HG03095 (cell line): ENCODE results near the gene MEF2A.

ENCODE experiments used
- ATAC-seq: cut with Tn5 transposase; IDR thresholded peaks from one replicate; pipeline ENCODE4 v1.9.1; 2021; ENCODE audit warnings: moderate library complexity; ENCODE audit not compliant: unreplicated experiment

Gene MEF2A

DNA sequence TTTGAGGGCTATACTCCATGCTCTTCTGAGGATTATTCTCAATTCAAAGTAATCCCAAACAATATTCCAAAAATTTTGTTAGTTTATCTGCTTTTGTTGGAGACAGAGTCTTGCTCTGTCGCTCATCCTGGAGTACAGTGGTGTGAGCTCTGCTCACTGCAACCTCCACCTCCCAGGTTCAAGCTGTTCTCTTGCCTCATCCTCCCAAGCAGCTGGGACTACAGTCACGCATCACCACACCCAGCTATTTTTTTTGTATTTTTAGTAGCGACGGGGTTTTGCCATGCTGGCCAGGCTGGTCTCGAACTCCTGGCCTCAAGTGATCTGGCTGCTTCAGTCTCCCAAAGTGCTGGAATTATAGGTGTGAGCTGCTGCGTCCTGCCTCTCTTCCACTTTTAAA is 39.1 kb downstream of the MEF2A start:
- ATAC-seq: no peak

DNA sequence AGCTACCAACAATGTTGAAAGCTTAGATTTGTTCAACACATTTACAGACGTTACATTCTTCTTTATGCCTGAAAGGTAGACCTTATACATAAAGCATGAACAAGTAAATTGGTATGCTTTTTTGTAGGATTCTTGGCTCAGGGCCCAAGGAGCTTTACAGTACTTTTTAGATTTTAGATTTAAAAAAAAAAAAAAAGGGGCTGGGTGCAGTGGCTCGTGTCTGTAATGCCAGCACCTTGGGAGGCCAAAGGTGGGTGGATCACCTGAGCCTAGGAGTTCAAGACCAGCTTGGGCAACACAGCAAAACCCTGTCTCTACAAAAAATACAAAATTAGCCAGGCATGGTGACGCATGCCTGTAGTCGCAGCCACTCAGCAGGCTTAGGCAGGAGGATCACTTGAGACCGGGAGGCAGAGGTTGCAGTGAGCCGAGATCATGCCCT is 39.7 kb downstream of the MEF2A start:
- ATAC-seq: no peak

DNA sequence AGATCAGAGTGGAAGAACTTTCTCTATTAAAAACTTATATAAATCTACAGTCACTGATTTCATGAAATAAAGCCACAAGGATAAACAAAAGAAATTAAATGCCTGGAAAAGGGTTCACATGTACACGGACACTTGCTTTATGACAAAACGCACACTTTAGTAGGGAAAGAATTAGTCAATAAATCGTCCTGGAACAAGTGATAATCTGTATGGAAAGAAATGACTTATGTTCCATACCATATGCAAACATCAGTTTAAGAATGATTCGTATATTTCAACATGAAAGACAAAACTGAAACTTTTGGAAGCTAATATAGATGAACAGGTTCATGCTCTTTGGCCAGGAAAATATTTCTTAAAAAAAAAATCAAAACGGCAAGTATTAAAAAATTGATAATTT is 40.2 kb downstream of the MEF2A start:
- ATAC-seq: no peak

DNA sequence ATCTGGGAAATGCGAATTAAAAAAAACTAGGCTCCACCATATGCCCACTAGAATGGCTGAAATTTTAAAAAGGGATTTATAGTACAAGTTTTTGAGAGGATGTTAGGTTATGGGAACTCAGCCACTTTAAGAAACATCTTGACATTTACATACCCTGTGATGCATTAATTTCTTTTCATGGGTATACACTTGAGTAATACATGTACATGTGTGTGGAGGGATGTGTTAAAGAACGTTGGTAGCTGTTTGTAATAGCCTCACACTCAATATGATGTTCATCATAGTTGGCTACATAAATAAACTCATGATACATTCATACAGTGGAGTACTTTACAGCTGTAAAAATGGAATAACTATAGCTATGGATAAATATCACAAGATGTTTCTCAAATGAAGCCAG is 40.9 kb downstream of the MEF2A start:
- no peak for ATAC-seq

DNA sequence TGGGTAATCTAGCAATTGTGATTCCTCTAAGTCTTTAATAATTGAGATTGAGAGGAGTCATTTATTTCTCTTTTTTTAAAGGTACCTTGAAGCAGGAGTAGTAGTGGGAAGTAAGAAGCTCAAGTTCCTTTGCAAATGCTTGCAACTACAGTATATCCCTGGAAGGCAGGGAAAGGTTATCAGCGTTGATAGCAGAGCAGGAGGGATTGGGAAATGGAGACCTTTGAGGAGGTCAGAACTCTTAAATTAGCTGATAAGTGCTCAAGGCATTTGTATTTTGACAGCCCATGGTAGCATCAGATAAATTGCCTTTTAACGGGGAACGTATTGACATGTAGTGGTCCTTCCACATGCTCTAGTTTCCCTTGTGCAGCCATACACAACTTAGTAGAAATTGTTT is 47.7 kb downstream of the MEF2A start:
- no peak for ATAC-seq

DNA sequence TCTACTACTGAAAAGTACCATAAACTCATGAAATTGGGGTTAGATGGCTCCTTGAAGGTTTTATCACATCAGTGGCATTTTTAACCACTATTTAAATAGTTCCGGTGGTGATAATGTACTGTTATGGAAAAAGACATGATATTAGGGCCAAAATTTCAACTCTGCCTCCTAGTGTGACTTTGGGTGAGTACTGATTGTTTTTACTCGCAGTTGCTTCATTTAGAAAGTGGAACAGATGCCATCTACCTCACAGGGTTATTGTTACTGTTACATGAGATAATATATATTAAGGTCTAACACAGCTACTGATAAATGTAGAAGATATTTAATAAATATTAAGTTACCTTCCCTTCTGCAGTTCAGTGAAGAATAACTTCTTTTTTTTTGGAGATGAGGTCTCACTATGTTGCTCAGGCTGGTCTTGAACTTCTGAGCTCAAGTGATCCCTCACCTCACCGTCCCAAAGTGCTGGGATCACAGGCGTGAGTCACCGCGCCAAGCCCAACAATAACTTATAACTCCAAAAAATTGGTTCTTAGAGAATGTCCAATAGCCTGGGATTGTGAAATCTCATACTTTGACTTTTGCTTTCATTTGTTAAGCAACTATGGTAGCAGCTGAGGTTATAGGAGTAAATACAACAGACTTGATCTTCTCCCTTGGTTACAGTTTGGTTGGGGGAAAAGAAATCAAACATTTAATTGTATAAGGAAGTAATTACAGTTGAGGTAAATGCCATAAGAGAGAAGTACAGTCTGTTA is 48.3 kb downstream of the MEF2A start:
- no peak for ATAC-seq

DNA sequence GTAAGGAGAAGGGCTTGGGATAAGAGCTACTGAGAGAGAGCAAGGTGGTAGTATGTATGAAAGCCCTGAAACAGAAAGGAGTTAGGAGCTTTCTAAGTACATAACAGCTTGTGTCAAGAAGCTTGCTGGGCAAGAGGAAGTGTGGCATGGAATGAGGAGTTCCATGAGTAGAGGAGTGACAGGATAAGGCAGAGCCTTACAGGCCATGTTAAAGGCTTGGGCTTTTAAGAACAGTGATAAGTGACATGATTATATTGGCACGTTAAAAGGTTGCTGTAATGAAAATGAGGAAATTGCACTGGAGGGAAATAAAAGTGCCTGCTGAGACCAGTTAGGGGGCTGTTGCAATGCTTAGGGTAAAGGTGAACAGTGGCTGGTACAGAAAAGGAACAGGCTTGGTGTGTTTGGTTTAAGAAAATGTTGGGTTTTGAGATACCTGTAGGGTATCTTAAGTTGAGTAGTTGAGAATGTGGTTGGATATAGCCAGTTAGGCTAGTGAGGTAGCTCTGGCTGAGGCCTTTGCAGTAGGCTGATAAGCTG is 49.0 kb downstream of the MEF2A start:
- ATAC-seq: no peak

DNA sequence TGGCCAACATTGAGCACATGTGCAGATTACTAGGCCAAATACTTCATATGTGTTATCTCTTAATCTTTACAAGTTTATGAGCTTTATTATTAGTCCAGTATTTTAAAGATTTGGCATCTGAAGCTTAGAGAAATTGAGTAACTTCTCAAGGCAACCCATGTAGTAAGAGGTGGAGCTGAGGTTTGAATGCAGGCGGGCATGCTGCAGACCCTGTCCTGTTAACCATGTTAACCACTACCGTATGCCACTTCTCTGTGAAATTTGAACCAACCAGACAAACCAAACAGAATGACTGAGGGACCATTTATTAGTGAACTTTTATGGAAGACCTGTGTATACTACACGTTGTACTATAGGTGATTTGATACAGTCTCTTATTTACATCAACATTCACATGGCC is 49.7 kb downstream of the MEF2A start:
- ATAC-seq: no peak

DNA sequence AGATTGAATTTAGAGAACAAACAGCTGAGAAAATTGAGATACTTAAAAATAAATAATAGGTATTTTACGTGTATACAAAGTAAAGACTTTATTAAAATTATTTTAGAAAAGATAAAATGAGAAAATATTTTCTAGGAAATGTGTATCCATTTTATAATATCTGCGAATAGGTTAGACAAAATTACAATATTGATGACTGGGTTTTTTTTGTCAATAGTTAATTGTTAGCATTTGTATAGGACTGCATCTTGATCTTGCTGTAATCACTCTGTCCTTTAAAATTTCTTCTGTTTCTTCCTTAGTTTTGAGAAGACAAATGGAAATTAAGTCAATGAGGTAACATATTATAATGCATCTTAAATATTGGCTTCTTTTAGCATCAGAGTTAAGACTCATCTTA is 50.3 kb downstream of the MEF2A start:
- no peak for ATAC-seq

DNA sequence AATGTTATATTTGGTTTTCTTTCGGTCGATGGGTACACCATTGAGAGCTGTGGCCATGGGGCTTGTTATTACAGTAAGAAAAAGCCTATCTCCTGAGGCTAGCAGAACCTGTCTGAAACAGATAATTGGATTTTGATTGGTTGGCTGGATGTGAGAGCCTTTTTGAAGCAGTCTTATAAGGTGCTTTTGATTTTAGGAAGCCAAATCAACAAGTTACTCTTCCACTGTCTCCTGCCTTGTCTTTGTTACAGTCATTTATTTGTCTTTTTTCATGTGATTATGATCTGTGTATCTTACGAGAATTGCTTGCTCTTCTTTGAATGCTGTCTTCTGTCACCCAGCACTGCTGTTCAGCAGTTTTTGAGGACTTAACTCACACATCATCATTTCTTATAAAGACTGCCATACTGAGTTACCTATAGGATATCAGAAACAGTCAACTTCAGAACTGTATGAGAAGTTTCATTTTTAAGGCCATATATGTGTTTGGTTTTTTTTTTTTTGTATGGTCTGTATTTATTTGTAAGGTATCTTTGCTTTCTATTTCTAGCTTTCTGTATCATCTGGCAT is 51.1 kb downstream of the MEF2A start:
- ATAC-seq: no peak

DNA sequence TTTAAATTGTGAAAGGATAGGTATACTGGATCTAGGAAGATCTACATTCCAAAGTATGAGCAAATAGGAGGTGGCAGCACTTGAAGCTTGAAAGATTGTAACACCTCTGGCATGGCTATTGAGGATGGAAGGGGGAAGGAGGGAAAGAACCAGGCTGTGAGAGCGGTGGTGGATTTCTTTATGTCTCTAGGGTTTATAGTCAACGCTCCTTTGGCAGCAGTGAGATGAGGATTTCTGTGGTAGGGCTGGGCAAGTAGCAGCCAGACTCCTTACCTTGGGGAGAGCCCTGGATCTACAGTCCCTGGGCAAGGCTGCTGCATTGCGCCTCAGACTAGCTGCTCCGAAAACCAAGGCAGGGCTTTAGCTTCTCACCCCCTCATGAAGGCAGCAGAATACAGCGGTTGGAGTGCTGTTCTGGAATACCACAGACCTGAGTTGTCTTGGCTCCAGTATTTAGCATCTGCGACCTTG is 53.2 kb downstream of the MEF2A start:
- no peak for ATAC-seq

DNA sequence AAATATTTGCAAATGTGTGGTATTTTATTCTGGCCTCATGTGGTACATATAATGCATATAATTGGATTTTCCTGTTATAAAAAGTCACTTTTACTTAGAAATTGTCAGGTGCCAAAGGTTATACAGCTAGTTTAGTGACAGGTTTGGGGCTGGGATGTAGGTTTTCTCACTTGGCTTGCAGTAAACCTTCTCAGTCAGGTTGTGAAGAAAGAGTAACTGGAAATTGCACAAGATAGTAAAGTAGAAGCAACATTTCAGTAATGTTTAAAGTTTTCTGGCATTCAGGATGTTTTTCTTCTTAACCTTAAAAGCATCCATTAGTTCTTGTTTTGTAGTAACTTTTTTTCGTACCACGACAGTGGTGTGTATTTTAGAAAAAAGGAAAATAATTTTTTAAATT is 53.9 kb downstream of the MEF2A start:
- ATAC-seq: no peak

DNA sequence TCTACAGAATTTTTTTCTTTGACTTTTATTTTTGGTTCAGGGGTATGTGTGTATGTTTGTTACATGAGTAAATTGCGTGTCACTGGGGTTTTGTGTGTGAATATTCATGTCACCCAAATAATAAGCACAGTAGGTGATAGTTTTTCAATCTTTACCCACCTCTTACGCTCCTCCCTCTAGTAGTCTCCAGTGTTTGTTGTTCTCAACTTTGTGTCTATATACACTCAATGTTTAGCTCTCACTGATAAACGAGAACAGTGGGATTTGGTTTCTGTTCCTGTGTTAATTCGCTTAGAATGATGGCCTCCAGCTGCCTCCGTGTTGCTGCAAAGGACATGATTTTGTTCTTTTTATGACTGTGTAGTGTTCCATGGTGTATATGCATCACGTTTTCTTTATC is 54.4 kb downstream of the MEF2A start:
- ATAC-seq: no peak

DNA sequence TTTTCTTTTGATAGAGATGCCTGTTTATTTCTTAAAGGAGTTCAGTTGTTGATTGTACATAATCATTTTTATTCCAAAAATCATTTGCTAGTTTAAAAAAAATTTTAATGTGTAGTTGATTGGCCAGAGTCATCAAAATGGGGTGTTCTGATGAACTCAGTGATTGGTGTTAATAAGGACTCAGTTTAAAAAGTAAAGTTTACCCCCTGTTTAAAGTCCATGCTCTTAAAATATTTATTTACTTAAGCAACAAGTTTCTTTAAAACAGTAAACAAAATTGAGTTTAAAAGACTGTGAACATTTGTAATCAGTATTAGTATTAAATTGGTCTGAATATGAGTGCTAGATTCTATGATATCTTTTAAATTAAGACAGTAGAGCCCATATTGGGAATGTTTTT is 56.0 kb downstream of the MEF2A start:
- ATAC-seq: no peak

DNA sequence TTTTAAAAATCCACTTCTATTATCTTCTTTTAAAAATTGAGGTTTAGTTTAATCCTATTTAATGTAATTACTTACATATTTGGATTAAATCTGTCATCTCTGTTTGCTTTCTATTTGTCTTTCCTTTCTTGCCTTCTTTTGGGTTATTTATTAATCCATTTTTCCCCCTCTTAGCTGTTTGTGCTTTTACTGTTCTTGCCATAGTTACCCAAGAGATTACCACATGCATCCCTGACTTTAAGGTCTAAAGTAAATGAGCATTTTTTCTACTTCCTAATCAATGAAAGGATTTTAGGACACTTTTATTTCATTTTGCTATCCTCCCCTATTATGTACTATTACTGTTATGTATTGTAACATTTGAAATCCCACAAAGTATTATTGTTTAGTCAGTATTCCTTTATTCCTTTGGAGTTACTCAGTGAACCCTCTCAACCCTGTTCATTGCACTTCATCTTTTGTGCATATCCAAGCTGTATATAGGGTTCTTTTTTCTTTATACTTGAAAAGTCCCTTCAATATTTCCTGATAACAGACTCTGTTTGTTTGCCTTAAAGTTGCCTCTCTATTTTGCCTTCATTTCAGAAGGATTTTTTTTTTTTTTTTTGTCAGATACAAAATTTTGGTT is 62.7 kb downstream of the MEF2A start:
- no peak for ATAC-seq

DNA sequence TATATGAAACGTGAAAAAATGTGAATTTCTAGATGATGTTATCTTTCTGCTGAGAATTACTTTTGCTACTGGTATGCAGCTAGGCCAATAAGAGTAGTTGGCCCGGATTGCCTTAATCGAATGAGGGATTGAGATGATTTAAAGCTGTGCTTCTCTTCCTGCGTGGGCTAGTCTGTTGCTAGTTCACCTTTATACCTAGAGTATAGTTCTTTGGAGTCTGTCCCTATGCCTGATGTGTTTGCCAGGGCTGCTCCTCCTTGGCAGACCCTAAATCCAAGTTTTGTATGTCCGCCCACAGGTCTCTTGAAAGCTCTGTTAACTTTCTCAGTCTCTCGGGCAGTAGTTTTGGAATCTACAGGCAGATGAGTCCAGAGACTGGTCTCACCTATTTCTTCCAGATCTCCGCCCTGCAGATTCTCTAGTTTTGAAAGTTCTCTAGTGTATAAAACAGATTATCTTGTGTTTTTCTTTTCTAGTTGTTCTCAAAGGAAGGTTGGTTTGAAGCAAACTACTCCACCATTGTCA is 64.9 kb downstream of the MEF2A start:
- ATAC-seq: peak; percentile 28

DNA sequence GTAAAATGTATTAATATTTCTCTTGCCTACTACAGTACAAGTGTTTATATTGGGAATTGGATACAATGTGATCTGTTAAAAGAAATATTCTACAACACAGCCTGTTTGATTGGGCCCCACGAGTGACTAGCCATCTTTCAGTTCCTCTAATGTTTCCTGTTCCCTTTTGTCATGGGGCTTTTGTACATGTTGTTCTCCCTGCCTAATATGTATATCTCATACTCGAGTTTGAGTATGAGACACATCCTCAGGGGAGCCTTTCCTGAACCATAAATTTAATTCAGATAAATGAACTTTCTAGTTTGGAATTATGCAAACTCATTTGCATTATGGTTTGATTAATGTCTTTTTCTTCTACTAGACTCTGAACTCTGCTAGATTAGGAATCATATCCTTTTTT is 65.5 kb downstream of the MEF2A start:
- peak; percentile 90 for ATAC-seq

DNA sequence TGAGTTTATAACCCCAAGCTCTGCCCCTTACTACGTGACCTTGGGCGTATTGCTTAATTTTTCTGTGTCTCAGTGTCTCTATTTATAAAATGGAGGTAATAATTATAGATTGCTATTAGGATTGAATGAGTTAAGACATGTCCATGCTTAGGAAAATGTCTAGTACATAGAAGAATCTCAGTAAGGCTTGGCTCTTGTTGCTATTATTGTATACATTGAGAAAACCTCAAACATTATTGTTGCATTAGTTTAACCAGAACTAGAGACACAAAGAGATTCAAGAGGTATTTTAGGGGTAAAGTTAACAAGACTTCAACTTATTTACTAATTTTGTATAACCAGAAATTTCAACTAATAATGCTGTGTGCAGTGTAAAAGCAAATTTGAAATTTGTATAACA is 66.7 kb downstream of the MEF2A start:
- no peak for ATAC-seq

DNA sequence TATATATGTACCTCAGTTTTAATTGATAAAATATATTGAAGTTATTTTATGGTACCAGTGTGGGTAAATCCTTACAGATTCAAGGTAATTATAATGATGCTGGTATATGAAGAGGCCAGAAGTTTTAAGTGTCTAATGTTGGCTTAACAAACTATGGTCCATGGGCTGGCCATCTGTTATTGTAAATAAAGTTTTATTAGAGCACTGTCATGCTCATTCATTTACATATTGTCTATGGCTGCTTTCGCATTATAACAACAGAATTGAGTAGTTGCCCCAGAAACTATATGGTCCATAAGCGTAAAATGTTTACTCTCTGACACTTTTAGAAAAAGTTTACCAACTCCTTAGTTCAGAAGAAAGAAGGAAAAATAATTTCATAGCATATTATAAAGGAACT is 67.9 kb downstream of the MEF2A start:
- no peak for ATAC-seq

DNA sequence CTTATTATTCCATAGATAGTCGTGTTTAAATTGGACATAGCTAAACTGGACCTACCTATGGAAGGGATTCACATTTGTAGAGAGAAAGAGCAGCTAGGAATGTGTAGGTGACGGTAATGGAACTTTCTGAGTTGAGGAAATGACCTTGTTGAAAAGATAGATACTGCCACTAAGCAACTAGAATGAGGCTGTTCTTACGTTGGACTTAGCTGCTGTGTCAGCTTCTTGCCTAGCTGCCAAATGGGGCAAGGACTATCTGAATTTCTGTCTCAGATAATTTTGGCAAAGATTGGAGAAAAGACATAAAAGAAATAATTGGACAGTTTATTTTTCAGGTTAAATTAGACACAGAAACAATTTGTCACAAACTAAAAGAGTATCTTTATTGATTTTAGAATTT is 68.8 kb downstream of the MEF2A start:
- ATAC-seq: no peak

DNA sequence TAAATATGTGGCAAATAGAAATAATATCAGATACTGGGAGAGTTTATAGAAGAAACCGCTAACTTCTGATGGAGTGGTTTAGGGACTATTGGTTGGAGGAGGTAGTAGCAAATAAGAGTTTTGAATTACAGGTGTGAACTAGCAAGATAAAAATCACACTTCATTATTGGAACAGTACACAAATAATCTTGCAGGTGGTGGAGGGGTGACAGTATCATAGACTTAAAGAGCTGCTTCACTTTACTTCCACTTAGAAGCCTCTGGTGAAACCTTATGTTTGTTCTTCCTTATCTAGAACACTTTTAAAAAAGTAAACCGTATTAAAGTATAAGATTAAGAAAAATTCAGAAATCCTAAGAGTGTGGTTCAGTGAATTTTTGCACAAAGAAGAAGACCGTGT is 69.4 kb downstream of the MEF2A start:
- ATAC-seq: no peak

DNA sequence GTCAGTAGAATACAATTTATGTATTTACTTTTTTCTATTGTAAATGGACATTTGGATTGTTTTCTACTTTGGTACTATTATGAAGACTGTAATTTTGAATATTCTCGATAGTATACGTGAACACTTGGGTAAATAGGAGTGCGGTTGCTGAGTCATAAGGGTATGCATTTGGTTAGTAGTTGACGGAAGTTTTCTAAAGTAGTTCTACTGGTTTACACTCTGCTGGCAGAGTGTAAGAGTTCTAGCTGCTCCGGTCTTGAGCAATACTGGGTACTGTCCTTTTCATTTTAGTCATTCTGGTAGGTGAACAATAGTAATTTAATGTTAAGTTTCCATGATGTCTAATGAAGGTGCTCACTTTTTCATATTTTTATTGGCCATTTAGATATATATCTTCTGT is 70.0 kb downstream of the MEF2A start:
- ATAC-seq: no peak
